NCI-H128 (cell line): Measurements from ENCODE around the gene CEP112.
"Not testable (repeated sequence)": the region's sequence is repeated elsewhere in the genome, so short reads cannot be mapped to it uniquely, and the experiment has no call there.

ENCODE experiments used
- DNase-seq: peaks from one replicate; lab custom pipeline; 2025; ENCODE audit not compliant: unreplicated experiment; lab: John Stamatoyannopoulos, UW

CEP112 gene

GRCh38 chr17:65841089-65841488 is 350.8 kb downstream of the CEP112 start:
- DNase-seq = no peak

GRCh38 chr17:65837232-65837631 is 354.7 kb downstream of the CEP112 start:
- DNase-seq = not testable (repeated sequence)

- DNase-seq = no peak
Observed at GRCh38 chr17:65833214-65833613, 358.7 kb downstream of the CEP112 start.

GRCh38 chr17:65830356-65830755 is 361.6 kb downstream of the CEP112 start:
- no peak for DNase-seq

GRCh38 chr17:65826577-65826976 is 365.4 kb downstream of the CEP112 start:
- DNase-seq = not testable (repeated sequence)

- DNase-seq = no peak
Observed at GRCh38 chr17:65824901-65825300, 367.0 kb downstream of the CEP112 start.

- DNase-seq = no peak
Observed at GRCh38 chr17:65823713-65824112, 368.2 kb downstream of the CEP112 start.

GRCh38 chr17:65820811-65821210 is 371.1 kb downstream of the CEP112 start:
- DNase-seq = no peak

GRCh38 chr17:65820306-65820705 is 371.6 kb downstream of the CEP112 start:
- no peak for DNase-seq

- no peak for DNase-seq
Observed at GRCh38 chr17:65819810-65820209, 372.1 kb downstream of the CEP112 start.

GRCh38 chr17:65817951-65818350 is 374.0 kb downstream of the CEP112 start:
- DNase-seq = no peak

- no peak for DNase-seq
Observed at GRCh38 chr17:65814418-65814817, 377.5 kb downstream of the CEP112 start.

GRCh38 chr17:65813306-65813705 is 378.6 kb downstream of the CEP112 start:
- no peak for DNase-seq

- DNase-seq = no peak
Observed at GRCh38 chr17:65811043-65811442, 380.9 kb downstream of the CEP112 start.

- DNase-seq = no peak
Observed at GRCh38 chr17:65809366-65809765, 382.6 kb downstream of the CEP112 start.

- DNase-seq = not testable (repeated sequence)
Observed at GRCh38 chr17:65808566-65808965, 383.4 kb downstream of the CEP112 start.

- DNase-seq = no peak
Observed at GRCh38 chr17:65807361-65807760, 384.6 kb downstream of the CEP112 start.

- no peak for DNase-seq
Observed at GRCh38 chr17:65801513-65801912, 390.4 kb downstream of the CEP112 start.

- DNase-seq = no peak
Observed at GRCh38 chr17:65800655-65801054, 391.3 kb downstream of the CEP112 start.

GRCh38 chr17:65799869-65800268 is 392.1 kb downstream of the CEP112 start:
- no peak for DNase-seq

GRCh38 chr17:65799454-65799853 is 392.5 kb downstream of the CEP112 start:
- no peak for DNase-seq

GRCh38 chr17:65797809-65798208 is 394.1 kb downstream of the CEP112 start:
- no peak for DNase-seq

GRCh38 chr17:65797101-65797500 is 394.8 kb downstream of the CEP112 start:
- no peak for DNase-seq

GRCh38 chr17:65794572-65794971 is 397.4 kb downstream of the CEP112 start:
- DNase-seq = no peak
